GM10847 (cell line): ENCODE data around the gene CDH15.

Source experiments
- POLR2A ChIP-seq: IDR thresholded peaks from 2 replicates; pipeline ENCODE4 v1.6.1; 2011; ENCODE audit not compliant: insufficient read length; ENCODE audit errors: extremely low read depth

Gene CDH15

GRCh38 chr16:89147085-89147817 is 24.3 kb upstream of the CDH15 start:
- no peak for TF ChIP-seq POLR2A

- TF ChIP-seq POLR2A = no peak
These were observed 22.2 kb upstream of the CDH15 start for GRCh38 chr16:89149386-89149785.

GRCh38 chr16:89150090-89150835 is 21.3 kb upstream of the CDH15 start:
- TF ChIP-seq POLR2A = no peak

- no peak for TF ChIP-seq POLR2A
These were observed 20.6 kb upstream of the CDH15 start for GRCh38 chr16:89150981-89151380.

- no peak for TF ChIP-seq POLR2A
These were observed 18.5 kb upstream of the CDH15 start for GRCh38 chr16:89152831-89153700.

- no peak for TF ChIP-seq POLR2A
These were observed 17.7 kb upstream of the CDH15 start for GRCh38 chr16:89153848-89154271.

DNA sequence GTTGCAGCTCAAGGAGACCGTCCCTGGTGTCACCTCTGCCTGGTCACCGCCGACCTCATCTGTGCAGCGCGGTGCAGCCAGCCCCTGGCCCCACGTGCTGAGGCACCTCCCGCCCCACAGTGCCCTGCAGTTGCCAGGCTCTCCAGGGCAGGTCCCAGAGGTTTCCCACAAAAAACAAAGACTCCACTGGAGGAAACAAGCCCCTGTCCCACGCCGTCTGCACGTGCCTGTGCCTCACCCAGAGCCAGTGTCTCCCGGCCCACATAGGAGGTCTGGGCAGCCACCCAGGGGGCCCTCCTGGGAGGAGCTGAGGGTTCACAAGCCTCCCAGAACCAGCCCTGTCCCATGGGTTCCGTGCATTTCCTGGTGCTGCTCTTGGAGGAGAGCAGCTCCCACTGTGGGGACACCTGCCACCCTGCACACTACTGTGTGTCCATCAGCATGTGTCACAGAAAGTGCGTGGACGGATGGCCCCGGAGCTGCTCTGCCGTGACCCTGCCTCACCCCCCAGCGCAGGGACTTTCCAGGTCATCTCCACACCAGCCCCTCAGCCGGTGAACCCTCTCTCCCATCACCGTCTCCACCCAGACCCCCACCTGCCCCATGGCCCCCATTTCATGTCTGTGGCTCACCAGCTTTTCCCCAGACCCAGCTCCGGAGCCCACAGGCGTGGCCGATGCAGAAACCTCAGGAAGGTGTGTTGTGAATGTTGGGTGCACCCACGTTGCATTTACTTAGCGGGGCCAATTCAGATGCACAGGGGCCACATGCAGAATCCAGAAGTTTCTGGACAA is 17.0 kb upstream of the CDH15 start:
- no peak for TF ChIP-seq POLR2A

DNA sequence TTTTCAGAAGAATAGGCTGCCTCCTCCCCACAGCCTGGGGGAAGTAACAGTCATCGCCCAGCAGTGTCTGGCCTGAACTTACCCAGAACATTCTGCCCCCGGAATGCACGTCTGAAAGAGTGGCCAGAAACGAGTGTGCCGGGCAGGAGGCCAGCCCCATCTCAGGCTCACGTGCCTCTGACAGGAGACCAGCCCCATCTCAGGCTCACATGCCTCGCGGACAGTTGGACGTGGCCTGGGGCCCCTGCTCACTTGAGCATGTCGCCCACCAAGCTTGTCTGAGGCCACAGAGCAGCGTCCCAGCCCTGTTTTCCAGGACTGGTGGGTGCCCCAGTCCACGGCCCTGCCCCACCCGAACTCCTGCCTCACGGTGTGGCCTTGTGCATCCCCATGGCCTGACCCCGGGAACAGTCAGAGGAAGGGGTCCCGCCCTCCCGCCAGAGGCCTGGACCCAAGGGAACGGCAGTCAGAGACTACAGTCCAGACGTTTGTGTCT is 16.3 kb upstream of the CDH15 start:
- no peak for TF ChIP-seq POLR2A

DNA sequence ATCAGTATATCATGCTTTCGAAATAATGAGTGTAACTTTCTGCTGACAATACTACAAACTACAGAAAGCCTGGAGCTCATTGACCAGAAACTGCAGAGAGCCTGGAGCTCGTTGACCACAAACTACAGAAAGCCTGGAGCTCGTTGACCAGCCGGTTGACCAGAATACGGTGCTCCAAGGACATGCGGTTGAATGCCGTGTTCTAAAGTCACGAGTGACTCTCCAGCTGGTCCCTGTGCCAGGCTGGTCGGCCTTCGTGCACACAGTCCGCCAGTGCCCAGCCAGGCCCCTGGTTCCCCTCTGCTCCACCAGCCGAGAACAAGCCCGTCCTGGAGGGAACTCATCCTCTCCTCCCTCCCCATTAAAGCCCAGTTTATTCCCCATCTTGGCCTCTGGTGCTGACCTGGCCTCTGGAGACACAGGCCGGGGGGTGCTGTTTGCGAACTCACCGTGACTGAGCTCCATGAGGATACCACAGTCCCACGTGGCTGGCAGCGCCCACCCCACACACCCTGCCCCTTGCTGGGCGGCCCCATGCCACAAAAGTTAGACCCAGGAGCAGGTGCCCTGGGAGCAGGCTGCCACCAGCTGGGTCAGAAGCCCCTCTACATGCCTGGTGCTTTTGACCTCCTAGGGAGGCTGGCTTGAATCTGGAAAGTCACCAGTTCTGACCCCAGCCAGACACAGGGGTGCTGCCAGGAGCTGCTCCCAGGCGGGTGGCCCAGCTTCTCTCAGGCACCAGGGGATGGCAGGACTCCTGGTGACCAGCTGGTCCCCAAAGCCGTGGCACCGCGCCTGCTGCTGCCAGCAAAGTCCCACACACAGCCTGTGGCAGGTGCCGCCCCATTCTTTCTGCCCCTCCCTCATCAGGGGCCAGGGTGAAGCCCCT is 15.5 kb upstream of the CDH15 start:
- no peak for TF ChIP-seq POLR2A

DNA sequence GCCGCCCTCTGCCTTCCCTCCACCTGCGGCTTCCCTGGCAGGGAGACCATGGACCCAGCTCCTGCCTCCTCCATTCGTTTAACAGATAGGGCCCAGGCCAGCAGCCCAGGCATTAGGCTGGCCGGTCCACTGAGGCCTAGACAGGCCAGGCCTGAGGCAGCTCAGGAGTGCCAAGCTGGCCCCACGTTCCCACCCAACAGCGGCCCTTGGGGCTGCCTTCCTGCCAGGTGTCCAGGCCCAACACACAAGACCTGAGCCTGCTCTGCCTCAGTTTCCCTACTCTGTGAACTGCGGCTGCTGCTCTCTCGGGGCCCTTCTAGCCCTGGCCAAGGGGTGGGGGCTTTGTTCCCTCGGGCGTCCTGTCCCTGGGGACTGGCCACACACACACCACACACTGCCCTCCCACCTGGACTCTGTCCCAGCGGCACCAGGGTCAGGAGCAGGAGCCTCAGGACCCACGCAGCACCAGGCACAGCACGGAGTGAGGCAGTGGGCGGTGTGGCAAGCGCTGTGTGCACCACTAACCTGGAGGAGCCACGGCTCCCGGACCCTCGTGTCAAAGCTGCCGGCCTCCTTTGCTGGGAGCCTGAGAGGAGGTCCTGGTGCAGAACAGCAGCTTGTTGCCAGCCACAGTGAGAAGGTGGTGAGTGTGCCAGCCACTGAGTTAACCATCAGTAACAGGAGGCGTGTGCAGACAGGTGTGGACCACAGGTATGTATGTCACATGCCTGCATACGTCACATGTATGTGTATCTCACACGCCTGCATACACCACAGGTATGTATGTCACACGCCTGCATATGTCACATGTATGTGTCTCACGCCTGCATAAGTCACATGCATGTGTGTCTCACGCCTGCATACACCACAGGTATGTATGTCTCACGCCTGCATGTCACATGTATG is 14.6 kb upstream of the CDH15 start:
- TF ChIP-seq POLR2A = no peak

- no peak for TF ChIP-seq POLR2A
These were observed 13.8 kb upstream of the CDH15 start for GRCh38 chr16:89157778-89158177.

- TF ChIP-seq POLR2A = no peak
These were observed 12.3 kb upstream of the CDH15 start for GRCh38 chr16:89159066-89159849.

- TF ChIP-seq POLR2A = no peak
These were observed 11.6 kb upstream of the CDH15 start for GRCh38 chr16:89159850-89160354.
